ENCODE measurements around the gene KLRG1.

DNA sequence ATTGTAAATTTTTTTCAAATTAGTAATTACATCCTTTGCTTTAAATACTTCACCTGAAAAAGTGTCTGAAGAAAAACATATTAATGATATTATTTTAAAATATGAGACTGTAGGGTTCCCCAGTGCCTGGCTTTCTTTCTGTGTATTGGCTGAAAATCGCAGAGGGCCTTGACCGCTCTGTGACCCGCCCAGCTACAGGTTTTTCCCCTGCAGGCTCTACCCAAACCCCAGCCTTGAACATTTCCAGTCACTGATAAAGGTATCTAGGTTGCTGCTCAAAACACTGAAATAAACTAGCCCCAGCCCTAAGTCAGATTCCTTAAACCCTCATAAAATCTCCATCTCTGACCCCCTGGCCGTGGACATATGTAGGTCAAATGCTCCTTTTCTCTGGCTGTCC is 11.9 kb downstream of the KLRG1 start:
- TF ChIP-seq EP300 (IDR thresholded peaks at IDR 0.05; ENCODE audit: low read length) (no peak), EWSR1 (IDR thresholded peaks at IDR 0.05; ENCODE audit: borderline replicate concordance, low read depth, partially characterized antibody) (no peak), ZNF77 (CRISPR knock-in tag; IDR thresholded peaks at IDR 0.05) (no peak), KDM4B (IDR thresholded peaks at IDR 0.05; ENCODE audit: borderline replicate concordance in 2 of 2, low read depth in 1 of 2) (no peak), POLR2AphosphoS5 (IDR thresholded peaks at IDR 0.05; ENCODE audit: control insufficient read depth, insufficient read depth, low read depth, low read length) (no peak), ADNP (tag; IDR thresholded peaks at IDR 0.05) (no peak), ZBTB7A (IDR thresholded peaks at IDR 0.05; ENCODE audit: borderline replicate concordance, control insufficient read depth, low read depth, low read length) (no peak), POLR2A (conservative IDR thresholded peaks at IDR 0.05) (no peak)
- TF ChIP-seq, protein P1, sequence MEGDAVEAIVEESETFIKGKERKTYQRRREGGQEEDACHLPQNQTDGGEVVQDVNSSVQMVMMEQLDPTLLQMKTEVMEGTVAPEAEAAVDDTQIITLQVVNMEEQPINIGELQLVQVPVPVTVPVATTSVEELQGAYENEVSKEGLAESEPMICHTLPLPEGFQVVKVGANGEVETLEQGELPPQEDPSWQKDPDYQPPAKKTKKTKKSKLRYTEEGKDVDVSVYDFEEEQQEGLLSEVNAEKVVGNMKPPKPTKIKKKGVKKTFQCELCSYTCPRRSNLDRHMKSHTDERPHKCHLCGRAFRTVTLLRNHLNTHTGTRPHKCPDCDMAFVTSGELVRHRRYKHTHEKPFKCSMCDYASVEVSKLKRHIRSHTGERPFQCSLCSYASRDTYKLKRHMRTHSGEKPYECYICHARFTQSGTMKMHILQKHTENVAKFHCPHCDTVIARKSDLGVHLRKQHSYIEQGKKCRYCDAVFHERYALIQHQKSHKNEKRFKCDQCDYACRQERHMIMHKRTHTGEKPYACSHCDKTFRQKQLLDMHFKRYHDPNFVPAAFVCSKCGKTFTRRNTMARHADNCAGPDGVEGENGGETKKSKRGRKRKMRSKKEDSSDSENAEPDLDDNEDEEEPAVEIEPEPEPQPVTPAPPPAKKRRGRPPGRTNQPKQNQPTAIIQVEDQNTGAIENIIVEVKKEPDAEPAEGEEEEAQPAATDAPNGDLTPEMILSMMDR (IDR thresholded peaks at IDR 0.05 in 2 of 3, conservative IDR thresholded peaks at IDR 0.05 in 1 of 3; ENCODE audit: insufficient read depth in 2 of 3, low read depth in 1 of 3, low read length in 3 of 3), result no peak
- TF ChIP-seq, protein P2, sequence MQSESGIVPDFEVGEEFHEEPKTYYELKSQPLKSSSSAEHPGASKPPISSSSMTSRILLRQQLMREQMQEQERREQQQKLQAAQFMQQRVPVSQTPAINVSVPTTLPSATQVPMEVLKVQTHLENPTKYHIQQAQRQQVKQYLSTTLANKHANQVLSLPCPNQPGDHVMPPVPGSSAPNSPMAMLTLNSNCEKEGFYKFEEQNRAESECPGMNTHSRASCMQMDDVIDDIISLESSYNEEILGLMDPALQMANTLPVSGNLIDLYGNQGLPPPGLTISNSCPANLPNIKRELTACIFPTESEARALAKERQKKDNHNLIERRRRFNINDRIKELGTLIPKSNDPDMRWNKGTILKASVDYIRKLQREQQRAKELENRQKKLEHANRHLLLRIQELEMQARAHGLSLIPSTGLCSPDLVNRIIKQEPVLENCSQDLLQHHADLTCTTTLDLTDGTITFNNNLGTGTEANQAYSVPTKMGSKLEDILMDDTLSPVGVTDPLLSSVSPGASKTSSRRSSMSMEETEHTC (IDR thresholded peaks at IDR 0.05), result no peak
- TF ChIP-seq, protein P3, sequence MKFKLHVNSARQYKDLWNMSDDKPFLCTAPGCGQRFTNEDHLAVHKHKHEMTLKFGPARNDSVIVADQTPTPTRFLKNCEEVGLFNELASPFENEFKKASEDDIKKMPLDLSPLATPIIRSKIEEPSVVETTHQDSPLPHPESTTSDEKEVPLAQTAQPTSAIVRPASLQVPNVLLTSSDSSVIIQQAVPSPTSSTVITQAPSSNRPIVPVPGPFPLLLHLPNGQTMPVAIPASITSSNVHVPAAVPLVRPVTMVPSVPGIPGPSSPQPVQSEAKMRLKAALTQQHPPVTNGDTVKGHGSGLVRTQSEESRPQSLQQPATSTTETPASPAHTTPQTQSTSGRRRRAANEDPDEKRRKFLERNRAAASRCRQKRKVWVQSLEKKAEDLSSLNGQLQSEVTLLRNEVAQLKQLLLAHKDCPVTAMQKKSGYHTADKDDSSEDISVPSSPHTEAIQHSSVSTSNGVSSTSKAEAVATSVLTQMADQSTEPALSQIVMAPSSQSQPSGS (CRISPR knock-in tag; IDR thresholded peaks at IDR 0.05), result no peak

All from K562 (cell line).